Lung (tissue), 12 donors: ENCODE results near the gene ARPC2. TPM values are rescaled to one million over a fixed set of nuclear protein-coding genes. Genes with fewer than 3 reads are reported as not detected.
A peak's percentile ranks its signal among the peaks of the same experiment; 100 is the strongest.

Source experiments
- ATAC-seq: fragments of 200-7000 bp; cut with Tn5 transposase; one replicate; pipeline ENCODE4 v1.9.1; 2020; ENCODE audit warnings: moderate number of reproducible peaks; ENCODE audit not compliant: insufficient read depth, low FRiP score
- DNase-seq, 3 donors: peaks; one replicate each; pipeline ENCODE4 v3.0.0-alpha.2; 2013 to 2017
- H3K27ac ChIP-seq, 2 donors: one replicate each; pipeline ENCODE4 v1.5.1; 2013; ENCODE audit warnings: mild to moderate bottlenecking in 2 of 2, moderate library complexity in 2 of 2, control low read depth in 1 of 2, inconsistent platforms in 1 of 2, low read depth in 1 of 2, low read length in 1 of 2
- H3K27me3 ChIP-seq, 3 donors: one replicate each; pipeline ENCODE4 v1.5.1; 2013; ENCODE audit warnings: low read length in 2 of 3; ENCODE audit not compliant: control insufficient read depth in 3 of 3, insufficient read depth in 3 of 3
- H3K36me3 ChIP-seq, 4 donors: one replicate each; pipeline ENCODE4 v1.5.1; 2013; ENCODE audit warnings: low read length in 4 of 4, mild to moderate bottlenecking in 1 of 4, moderate library complexity in 1 of 4; ENCODE audit not compliant: control insufficient read depth in 4 of 4, insufficient read depth in 4 of 4
- H3K4me1 ChIP-seq, 5 donors: one replicate each; pipeline ENCODE4 v1.5.1; 2013; ENCODE audit warnings: low read length in 5 of 5, mild to moderate bottlenecking in 2 of 5, moderate library complexity in 1 of 5; ENCODE audit not compliant: control insufficient read depth in 5 of 5, insufficient read depth in 5 of 5
- H3K4me3 ChIP-seq: one replicate; pipeline ENCODE4 v1.5.1; 2013; ENCODE audit warnings: mild to moderate bottlenecking, control low read depth, moderate library complexity
- H3K9ac ChIP-seq, 2 donors: one replicate each; pipeline ENCODE4 v1.5.1; 2013; ENCODE audit warnings: low read length in 2 of 2, control low read depth in 1 of 2; ENCODE audit not compliant: insufficient read depth in 1 of 2
- H3K9me3 ChIP-seq, 4 donors: one replicate each; pipeline ENCODE4 v1.5.1; 2013; ENCODE audit warnings: low read length in 3 of 4, mild to moderate bottlenecking in 1 of 4, moderate library complexity in 1 of 4; ENCODE audit not compliant: control insufficient read depth in 4 of 4, insufficient read depth in 3 of 4
- WGBS, 2 donors: extraction: QIAGEN DNeasy Blood & Tissue Kit; methylation state at CpG; one replicate each; pipeline ENCODE4 v1.1.7; 2013; 5-methylcytosine and 5-hydroxymethylcytosine counted together
- polyA plus RNA-seq, 2 donors: library from polyadenylated mRNA; stranded (reverse); fragments of 200-250 nt; gene quantifications; one replicate each; pipeline ENCODE4 v1.2.1, GENCODE V29; 2013
- total RNA-seq, 2 donors: library from RNA; depleted of rRNA in 1 of 2; stranded (reverse); fragments of >200 nt in 1 of 2; gene quantifications; one replicate each; pipeline ENCODE4 v1.2.1, GENCODE V29; 2014 to 2021
- TF ChIP-seq, protein P1 (sequence below): IDR thresholded peaks from 2 replicates; pipeline ENCODE4 v1.5.1; 2012; ENCODE audit warnings: mild to moderate bottlenecking; ENCODE audit errors: control extremely low read depth, extremely low read depth
- donor health status: control.
- donor health status: control.
- donor health status: Bipolar disorder and iron deficiency.
- donor health status: healthy.
- donor health status: DM: yes; HTN: yes; CAD: no.

ARPC2 gene
- total and polyA plus RNA-seq, 4 donors = 190 to 490 (median 308) TPM

- ATAC-seq (no peak), DNase-seq (no peak)
- WGBS, 2 donors = 71 to 77% methylated on average over 9 of the region's 9 CpGs
- peak overlapping the region in 1 of 2 donors; percentile 18 for H3K27ac ChIP-seq
- H3K9ac ChIP-seq = no peak overlapping the region
- no peaks in the 10 kb centered on the region for H3K27me3 ChIP-seq
- H3K4me1 ChIP-seq = peaks cover 0 to 2% (median 0%) of the 10 kb centered on the region in 5 donors
- H3K9me3 ChIP-seq = no peaks in the 10 kb centered on the region
- H3K4me3 ChIP-seq = no peak overlapping the region
- TF ChIP-seq, protein P1, sequence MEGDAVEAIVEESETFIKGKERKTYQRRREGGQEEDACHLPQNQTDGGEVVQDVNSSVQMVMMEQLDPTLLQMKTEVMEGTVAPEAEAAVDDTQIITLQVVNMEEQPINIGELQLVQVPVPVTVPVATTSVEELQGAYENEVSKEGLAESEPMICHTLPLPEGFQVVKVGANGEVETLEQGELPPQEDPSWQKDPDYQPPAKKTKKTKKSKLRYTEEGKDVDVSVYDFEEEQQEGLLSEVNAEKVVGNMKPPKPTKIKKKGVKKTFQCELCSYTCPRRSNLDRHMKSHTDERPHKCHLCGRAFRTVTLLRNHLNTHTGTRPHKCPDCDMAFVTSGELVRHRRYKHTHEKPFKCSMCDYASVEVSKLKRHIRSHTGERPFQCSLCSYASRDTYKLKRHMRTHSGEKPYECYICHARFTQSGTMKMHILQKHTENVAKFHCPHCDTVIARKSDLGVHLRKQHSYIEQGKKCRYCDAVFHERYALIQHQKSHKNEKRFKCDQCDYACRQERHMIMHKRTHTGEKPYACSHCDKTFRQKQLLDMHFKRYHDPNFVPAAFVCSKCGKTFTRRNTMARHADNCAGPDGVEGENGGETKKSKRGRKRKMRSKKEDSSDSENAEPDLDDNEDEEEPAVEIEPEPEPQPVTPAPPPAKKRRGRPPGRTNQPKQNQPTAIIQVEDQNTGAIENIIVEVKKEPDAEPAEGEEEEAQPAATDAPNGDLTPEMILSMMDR = no peak
- H3K36me3 ChIP-seq = no peaks in the 10 kb centered on the region
Measured at GRCh38 chr2:218180467-218181114, 36.4 kb upstream of the ARPC2 start.

GRCh38 chr2:218184331-218184730, 32.7 kb upstream of the ARPC2 start:
- Histone ChIP-seq H3K4me1 (peaks cover 0 to 2% (median 0%) of the 10 kb centered on the region in 5 donors), H3K4me3 (no peak overlapping the region), H3K36me3 (no peaks in the 10 kb centered on the region), H3K9ac (no peak overlapping the region), H3K27ac (no peak overlapping the region), H3K27me3 (no peaks in the 10 kb centered on the region), H3K9me3 (no peaks in the 10 kb centered on the region)
- TF ChIP-seq, protein P1 = no peak
- DNase-seq (no peak), ATAC-seq (no peak)
- WGBS, 2 donors = 92 to 97% methylated on average over 1 of the region's 1 CpG

DNA sequence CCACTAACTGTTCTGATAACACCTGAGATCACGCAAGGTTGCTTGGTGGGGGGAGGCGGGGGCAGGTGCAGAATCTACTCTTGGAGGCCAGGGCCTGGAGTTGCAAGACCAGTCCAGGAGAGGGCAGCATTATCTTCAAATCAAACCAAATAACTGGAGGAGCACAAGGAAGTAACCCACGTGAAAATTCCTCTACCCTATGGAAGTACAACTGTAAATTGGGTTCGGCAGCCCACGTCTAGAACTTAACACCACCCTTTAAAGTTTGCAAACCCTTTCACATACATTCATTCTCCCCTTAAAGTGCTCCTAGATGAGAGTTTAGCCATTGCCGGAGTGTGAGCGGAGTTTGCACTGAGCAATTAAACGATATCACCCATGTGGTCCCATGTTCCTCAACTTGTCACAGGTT, 30.6 kb upstream of the ARPC2 start:
- Histone ChIP-seq H3K27ac (no peak overlapping the region), H3K36me3 (no peaks in the 10 kb centered on the region), H3K27me3 (no peaks in the 10 kb centered on the region), H3K9ac (no peak overlapping the region), H3K4me3 (no peak overlapping the region), H3K4me1 (no peaks in the 10 kb centered on the region), H3K9me3 (no peaks in the 10 kb centered on the region)
- ATAC-seq (peak; percentile 84), DNase-seq (peak; percentile 48 to 67 (median 54))
- 37 to 38% methylated on average over 8 of the region's 8 CpGs for WGBS, 2 donors
- TF ChIP-seq, protein P1 = peak; percentile 64

GRCh38 chr2:218186876-218187275, 30.1 kb upstream of the ARPC2 start:
- no peaks in the 10 kb centered on the region for H3K9me3 ChIP-seq
- no peaks in the 10 kb centered on the region for H3K4me1 ChIP-seq
- WGBS, 2 donors = 73 to 80% methylated on average over 1 of the region's 1 CpG
- H3K4me3 ChIP-seq = no peak overlapping the region
- no peak overlapping the region for H3K9ac ChIP-seq
- TF ChIP-seq, protein P1 = no peak
- H3K27me3 ChIP-seq = no peaks in the 10 kb centered on the region
- no peak for DNase-seq
- H3K27ac ChIP-seq = no peak overlapping the region
- H3K36me3 ChIP-seq = no peaks in the 10 kb centered on the region
- no peak for ATAC-seq
